Ishikawa (cell line): ENCODE results near the gene ZFYVE9.

Experiments
- CEBPB ChIP-seq: IDR thresholded peaks from 2 replicates; pipeline ENCODE4 v1.6.1; 2012
- CREB1 ChIP-seq: IDR thresholded peaks from 2 replicates; pipeline ENCODE4 v1.6.1; 2012; ENCODE audit warnings: low read depth
- EGR1 ChIP-seq: IDR thresholded peaks from 2 replicates; pipeline ENCODE4 v1.6.1; 2012
- EP300 ChIP-seq: IDR thresholded peaks from 2 replicates; pipeline ENCODE4 v1.6.1; 2012; ENCODE audit warnings: borderline replicate concordance
- FOXM1 ChIP-seq: IDR thresholded peaks from 2 replicates; pipeline ENCODE4 v1.6.1; 2012; ENCODE audit warnings: low read depth, borderline replicate concordance
- NFIC ChIP-seq: IDR thresholded peaks from 2 replicates; pipeline ENCODE4 v1.6.1; 2012
- RAD21 ChIP-seq: IDR thresholded peaks from 2 replicates; pipeline ENCODE4 v1.6.1; 2012; ENCODE audit warnings: low read depth
- TAF1 ChIP-seq: IDR thresholded peaks from 2 replicates; pipeline ENCODE4 v1.6.1; 2012; ENCODE audit warnings: low read depth, mild to moderate bottlenecking
- TCF12 ChIP-seq: IDR thresholded peaks from 2 replicates; pipeline ENCODE4 v1.6.1; 2012; ENCODE audit warnings: low read depth
- TEAD4 ChIP-seq: IDR thresholded peaks from 2 replicates; pipeline ENCODE4 v1.6.1; 2012
- USF1 ChIP-seq: IDR thresholded peaks from 2 replicates; pipeline ENCODE4 v1.6.1; 2012
- YY1 ChIP-seq: IDR thresholded peaks from 2 replicates; pipeline ENCODE4 v1.6.1; 2012; ENCODE audit warnings: low read depth
- ZBTB7A ChIP-seq: IDR thresholded peaks from 2 replicates; pipeline ENCODE4 v1.6.1; 2012; ENCODE audit warnings: low read depth
- TF ChIP-seq, protein P1 (sequence below): IDR thresholded peaks from 2 replicates; pipeline ENCODE4 v1.6.1; 2012; ENCODE audit warnings: low read depth, mild to moderate bottlenecking
- TF ChIP-seq, protein P2 (sequence below): IDR thresholded peaks from 2 replicates; pipeline ENCODE4 v1.6.1; 2012

The ZFYVE9 gene

DNA sequence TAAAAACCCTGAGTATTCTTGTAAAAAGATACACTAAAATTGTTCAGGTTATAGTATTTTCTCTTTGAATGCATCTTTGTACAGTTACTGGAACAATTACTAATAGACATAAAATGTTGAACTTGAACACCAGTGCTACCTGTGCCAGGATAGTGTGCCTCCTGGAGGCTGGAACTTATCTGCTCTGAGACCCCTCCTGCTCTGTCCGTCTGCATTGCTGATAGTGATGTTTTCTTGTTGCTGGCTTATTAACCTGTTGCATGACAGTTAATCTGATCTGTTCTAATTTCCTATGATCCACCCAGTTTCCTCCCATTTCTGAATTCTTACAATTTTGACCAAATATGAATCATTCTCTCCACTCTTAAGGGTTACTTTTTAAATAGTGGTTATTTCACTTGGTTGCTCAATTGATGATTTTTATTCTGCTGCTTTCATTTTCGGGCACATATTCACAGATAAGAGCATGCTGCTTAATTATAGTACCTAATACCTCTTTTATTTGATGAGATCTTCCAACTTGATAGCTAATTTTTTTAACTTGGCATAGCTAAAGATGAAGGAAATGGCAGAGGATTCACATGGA, 122.7 kb downstream of the ZFYVE9 start:
- TF ChIP-seq TEAD4 (no peak), EGR1 (no peak), TAF1 (no peak), EP300 (no peak), RAD21 (no peak), ZBTB7A (no peak), FOXM1 (no peak)
- TF ChIP-seq, protein P1, sequence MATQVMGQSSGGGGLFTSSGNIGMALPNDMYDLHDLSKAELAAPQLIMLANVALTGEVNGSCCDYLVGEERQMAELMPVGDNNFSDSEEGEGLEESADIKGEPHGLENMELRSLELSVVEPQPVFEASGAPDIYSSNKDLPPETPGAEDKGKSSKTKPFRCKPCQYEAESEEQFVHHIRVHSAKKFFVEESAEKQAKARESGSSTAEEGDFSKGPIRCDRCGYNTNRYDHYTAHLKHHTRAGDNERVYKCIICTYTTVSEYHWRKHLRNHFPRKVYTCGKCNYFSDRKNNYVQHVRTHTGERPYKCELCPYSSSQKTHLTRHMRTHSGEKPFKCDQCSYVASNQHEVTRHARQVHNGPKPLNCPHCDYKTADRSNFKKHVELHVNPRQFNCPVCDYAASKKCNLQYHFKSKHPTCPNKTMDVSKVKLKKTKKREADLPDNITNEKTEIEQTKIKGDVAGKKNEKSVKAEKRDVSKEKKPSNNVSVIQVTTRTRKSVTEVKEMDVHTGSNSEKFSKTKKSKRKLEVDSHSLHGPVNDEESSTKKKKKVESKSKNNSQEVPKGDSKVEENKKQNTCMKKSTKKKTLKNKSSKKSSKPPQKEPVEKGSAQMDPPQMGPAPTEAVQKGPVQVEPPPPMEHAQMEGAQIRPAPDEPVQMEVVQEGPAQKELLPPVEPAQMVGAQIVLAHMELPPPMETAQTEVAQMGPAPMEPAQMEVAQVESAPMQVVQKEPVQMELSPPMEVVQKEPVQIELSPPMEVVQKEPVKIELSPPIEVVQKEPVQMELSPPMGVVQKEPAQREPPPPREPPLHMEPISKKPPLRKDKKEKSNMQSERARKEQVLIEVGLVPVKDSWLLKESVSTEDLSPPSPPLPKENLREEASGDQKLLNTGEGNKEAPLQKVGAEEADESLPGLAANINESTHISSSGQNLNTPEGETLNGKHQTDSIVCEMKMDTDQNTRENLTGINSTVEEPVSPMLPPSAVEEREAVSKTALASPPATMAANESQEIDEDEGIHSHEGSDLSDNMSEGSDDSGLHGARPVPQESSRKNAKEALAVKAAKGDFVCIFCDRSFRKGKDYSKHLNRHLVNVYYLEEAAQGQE: no peak
- TF ChIP-seq, protein P2, sequence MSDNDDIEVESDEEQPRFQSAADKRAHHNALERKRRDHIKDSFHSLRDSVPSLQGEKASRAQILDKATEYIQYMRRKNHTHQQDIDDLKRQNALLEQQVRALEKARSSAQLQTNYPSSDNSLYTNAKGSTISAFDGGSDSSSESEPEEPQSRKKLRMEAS: no peak

- TF ChIP-seq, protein P1: no peak
- TF ChIP-seq FOXM1 (no peak), TCF12 (no peak), EP300 (no peak), CEBPB (no peak), NFIC (no peak), CREB1 (no peak), TAF1 (no peak), YY1 (no peak), ZBTB7A (no peak), TEAD4 (no peak), RAD21 (no peak)
Measured at GRCh38 chr1:52266507-52266906, 124.6 kb downstream of the ZFYVE9 start.

DNA sequence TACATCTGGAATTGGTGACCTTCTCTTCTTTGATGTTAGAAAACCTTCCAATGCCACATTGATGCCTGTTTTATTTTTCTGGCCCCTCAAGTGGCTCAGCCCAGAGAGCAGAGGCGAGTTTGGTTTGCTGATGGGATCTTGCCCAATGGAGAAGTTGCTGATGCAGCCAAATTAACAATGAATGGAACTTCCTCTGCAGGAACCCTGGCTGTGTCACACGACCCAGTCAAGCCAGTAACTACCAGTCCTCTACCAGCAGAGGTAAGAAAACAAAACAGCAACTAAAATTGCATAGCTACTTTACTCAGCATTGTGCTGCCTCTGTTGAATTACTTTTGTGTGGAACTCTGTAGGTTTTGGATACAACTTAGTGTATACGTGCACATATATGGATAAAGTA, 126.5 kb downstream of the ZFYVE9 start:
- TF ChIP-seq NFIC: no peak
- no peak for TF ChIP-seq CEBPB
- no peak for TF ChIP-seq TCF12
- no peak for TF ChIP-seq RAD21
- no peak for TF ChIP-seq CREB1
- no peak for TF ChIP-seq EGR1
- TF ChIP-seq EP300: no peak

GRCh38 chr1:52281518-52281917, 139.6 kb downstream of the ZFYVE9 start:
- no peak for TF ChIP-seq TCF12

GRCh38 chr1:52288286-52288685, 146.4 kb downstream of the ZFYVE9 start:
- TF ChIP-seq CREB1 (no peak), USF1 (peak; percentile 51; the same call in 1 of the 2 replicates)

- TF ChIP-seq TAF1 (no peak), USF1 (no peak), CEBPB (no peak), CREB1 (no peak), NFIC (no peak), RAD21 (no peak), TCF12 (no peak), FOXM1 (no peak), YY1 (no peak), ZBTB7A (no peak), EP300 (no peak)
- TF ChIP-seq, protein P2: no peak
Measured at GRCh38 chr1:52294580-52294979, 152.7 kb downstream of the ZFYVE9 start.

GRCh38 chr1:52296345-52296744, 154.5 kb downstream of the ZFYVE9 start:
- no peak for TF ChIP-seq CEBPB
- no peak for TF ChIP-seq NFIC
- no peak for TF ChIP-seq TCF12
- TF ChIP-seq FOXM1: no peak
- TF ChIP-seq RAD21: peak; percentile 84
- TF ChIP-seq TAF1: no peak
